NCI-H524 treated with DMSO at 0.1 percent for 48 hours (cell line): ENCODE measurements around the gene TNS4.

Experiments
- DNase-seq: peaks from one replicate; lab custom pipeline; 2025; lab: John Stamatoyannopoulos, UW

TNS4 gene

GRCh38 chr17:40536295-40537171 is 35.1 kb upstream of the TNS4 start:
- DNase-seq = no peak

GRCh38 chr17:40535924-40536294 is 34.5 kb upstream of the TNS4 start:
- DNase-seq = no peak

GRCh38 chr17:40535438-40535837 is 34.0 kb upstream of the TNS4 start:
- DNase-seq = no peak

DNA sequence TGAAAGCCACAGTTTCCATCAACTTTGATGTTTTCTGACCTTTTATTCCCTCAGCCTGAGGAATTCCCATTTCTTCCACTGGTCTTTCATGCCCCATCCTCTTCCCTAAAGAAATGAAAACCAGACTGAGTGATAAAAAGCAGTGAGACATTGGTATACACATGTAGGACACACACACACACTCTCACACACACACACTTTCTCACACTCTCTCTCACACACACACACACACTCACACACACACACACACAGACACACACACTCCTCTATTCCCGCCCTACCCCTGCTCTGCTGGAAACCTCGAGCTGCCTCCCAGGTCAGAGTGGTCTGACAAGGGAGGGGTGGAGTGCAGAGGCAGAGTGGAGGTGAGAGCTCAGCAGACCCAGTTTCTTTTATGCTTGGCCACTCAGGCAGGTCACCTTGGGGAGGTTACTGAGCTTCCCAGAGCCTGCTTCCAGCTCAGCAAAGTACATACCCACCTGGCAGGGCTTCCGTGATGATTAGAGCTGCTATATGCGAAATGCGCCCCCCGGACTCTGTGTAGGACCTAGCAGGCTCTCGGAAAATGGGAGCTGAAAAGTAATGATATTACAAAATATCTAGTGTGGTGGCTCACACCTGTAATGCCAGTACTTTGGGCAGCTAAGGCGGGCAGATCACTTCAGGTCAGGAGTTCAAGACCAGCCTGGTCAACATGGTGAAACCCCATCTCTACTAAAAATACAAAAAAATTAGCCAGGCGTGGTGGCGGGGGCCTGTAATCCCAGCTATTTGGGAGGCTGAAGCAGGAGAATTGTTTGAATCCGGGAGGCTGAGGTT is 33.2 kb upstream of the TNS4 start:
- DNase-seq = no peak

DNA sequence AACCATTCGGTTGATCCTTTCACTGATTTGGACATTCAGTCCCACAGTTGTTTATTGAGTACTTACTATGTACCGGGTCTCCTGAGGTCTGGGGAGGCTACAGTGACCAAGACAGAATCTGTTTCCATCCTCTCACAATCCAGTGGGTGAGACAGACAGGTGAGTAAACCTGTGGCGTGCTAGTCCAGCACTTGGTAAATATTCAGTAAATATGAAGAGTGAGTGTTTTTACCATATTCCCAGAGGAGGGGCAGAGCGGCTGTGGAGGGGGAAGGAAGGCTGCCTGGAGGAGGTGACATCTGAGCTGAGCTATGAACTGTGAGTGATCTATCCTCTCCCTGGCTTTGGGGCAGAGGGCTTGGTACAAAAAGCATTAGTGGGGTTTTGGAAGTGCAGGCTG is 32.5 kb upstream of the TNS4 start:
- DNase-seq = no peak

DNA sequence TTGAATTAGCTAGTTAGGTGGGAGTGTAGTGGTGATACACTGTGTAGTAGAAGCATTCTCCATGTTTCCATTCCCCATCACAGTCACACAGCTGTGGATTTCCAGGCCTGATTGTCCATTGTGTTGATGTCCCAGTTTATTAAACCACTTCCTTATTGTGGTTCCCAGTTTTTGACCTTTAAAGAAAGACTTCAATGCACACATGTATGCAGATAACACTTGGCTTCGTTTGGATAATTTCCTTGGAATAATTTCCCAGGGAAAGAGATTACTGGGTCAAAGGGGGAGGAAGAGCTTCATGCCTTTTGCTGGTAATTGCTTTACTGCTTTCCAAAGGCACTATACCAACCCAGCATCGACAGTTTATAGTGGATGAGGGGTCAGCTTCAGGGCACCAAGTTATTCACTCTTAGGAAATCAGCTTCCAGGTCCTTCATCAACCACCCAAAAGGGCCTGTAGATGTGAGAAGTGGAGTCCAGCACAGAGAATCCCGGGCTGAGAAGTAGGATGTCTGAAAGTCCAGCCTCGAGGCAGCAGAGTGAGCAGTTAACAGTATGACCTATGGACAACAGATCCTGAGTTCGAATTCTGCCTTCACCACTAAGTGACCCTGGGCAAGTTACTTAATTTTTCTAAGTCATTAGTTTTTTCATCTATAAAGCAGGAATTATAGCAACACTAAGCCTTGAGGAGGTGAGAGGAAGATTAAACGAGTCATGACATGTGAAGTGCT is 31.3 kb upstream of the TNS4 start:
- DNase-seq = no peak

DNA sequence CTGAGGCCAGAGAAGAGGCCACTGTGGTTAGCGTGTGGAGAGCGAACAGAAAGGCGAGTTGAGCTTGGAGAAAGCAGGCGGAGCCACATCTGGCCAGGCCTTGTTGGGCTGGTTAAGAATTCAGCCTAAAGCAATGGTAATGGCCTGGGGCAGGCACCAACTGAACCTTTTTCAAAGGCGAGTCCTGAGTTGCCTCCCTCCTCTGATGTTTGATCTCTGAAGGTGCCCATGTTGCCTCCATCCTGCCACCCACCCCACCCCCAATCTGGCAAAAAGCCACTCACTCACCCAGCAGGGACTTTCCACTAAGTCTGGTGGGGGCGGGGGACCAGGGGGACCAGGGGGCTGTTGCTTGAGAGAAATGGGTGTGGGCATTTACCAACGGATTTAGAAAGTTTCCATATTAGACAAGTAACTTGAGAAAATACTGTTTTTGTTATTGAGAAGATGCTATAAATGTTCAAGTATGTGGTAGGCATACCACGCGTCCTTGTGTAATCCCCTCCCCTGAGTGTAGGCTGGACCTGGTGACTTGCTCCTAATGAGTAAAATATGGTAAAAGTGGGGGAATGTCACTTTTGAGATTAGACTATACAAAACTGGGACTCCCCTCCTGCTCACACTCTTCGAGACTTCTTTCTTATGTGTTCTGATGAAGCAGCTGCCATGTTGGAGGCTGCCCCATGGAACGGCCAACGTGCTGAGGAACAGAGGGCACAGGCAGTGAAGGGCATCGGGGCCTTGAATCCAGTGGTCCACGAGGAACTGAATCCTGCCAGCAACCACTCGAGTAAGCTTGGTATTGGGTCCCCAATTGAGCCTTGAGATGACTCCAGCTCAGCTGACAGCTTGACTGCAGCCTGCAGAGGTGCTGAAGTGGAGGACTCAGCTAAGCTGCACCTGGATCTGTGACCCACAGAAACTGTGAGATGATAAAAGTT is 29.9 kb upstream of the TNS4 start:
- no peak for DNase-seq

GRCh38 chr17:40530531-40530994 is 29.1 kb upstream of the TNS4 start:
- no peak for DNase-seq

GRCh38 chr17:40529991-40530390 is 28.6 kb upstream of the TNS4 start:
- DNase-seq = no peak

GRCh38 chr17:40528692-40529417 is 27.4 kb upstream of the TNS4 start:
- DNase-seq = no peak

DNA sequence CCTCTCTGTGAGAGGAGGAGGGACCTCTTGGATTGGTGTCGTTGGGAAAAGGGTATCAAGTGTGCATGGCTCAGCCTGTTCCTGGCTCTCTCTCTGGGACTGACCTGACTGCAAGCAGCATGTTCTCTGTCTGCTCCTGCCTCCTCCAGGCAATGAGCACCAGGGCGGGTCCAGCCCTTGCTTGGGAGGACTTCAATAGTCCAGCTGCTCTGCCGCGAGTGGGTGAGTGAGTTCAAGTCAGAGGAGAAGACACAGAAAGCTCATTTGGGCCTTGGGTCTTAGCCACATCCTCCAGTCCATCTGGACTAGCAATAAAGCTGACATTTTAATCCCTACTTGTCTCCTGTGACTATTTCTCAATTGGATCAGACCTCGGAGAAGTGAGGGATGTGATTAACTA is 25.2 kb upstream of the TNS4 start:
- DNase-seq = peak; percentile 75

- no peak for DNase-seq
These were observed 23.9 kb upstream of the TNS4 start for GRCh38 chr17:40525294-40525693.

DNA sequence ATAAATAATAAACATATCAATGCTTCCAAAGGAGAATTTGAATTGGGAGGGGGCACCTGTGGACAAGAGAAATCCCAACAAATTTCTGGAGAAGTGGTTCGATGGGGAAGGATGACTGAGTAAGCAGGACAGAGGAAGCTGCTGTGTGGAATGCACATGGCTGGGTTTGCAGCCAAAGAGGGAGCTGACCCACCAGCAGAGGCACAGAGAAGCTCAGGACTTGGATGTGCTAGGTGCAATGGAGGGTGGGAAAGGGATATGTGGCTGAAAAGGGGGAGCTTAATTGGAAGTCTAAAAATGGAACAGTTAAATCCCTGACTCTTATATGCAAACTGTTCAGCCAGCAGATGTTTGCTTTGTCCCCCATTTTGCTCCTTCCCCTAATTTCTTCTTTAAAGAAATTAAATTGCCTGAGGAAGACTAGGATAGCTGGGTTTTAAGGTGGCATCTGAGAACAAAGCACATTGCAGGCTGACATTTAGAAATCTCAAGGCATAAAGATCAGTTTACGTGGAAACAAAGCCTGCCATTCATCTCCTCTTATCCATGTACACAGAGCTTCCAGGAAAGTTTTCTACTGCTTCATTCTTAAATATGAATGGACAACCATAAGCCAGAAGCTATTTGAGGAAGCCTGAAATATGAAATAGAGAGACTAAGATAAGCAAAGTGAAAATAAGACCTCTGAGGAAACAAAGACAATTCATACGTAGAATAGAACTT is 23.0 kb upstream of the TNS4 start:
- DNase-seq = no peak

- no peak for DNase-seq
These were observed 21.5 kb upstream of the TNS4 start for GRCh38 chr17:40522961-40523310.

DNA sequence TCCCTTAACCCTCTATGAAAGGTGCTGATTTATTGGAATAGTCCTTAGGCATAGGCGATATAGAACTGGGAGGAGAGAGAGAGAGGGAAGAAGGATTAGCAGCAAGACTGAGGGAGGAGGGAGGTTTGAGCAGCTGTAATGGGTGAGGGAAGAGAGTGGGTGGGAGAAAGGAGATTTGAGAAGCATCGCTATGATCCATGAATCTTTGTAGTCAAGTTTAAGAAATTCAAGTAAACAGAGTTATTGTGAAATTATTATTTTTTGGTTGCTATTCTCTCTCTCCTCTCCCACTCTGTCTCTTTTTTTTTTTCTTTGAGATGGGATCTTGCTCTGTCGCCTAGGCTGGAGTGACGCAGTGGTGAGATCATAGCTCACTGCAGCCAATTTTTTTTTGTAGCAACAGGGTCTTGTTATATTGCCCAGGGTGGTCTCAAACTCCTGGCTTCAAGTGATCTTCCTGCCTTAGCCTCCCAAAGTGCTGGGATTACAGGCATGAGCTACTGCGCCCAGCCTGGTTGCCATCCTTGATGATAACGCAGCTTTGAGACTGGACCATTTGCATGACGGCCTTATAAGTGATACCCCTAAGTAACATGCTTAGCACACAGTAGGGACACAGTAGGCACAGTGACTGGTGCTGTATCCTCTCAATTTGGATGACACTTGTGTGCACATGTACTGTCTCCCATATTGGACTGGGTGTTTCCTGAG is 21.0 kb upstream of the TNS4 start:
- DNase-seq = no peak

DNA sequence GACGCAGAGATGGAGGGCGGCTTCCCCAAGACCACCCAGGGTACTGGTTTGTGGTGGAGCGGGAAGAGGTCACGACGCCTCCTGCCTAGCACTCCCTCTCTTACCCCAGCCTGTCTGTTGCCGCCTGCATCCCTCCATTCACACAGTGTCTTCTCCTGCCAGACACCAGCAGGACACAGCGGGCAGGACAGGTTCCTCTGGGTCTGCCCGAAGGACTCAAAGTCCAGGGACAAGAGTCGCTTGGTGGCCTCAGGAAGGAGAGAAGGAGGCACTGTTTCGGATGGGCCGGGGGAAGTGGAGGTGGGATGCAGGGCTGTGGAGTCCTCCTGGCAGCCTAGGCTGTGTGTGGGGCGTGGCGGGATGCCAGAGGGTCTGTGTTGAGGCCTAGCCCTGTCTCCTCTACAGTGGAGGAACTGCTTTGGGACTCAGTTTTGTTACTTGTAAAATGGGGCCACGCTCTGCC is 19.6 kb upstream of the TNS4 start:
- no peak for DNase-seq

GRCh38 chr17:40519089-40519775 is 17.8 kb upstream of the TNS4 start:
- no peak for DNase-seq

GRCh38 chr17:40518401-40519088 is 17.1 kb upstream of the TNS4 start:
- DNase-seq = no peak
